ENCODE measurements around the gene DDC. TPM values are rescaled to one million over a fixed set of nuclear protein-coding genes. Genes with fewer than 3 reads are reported as not detected.
A peak's percentile ranks its signal among the peaks of the same experiment; 100 is the strongest.

The DDC gene
- total RNA-seq, 1 experiment from 2014 or later: 87.0 TPM

DNA sequence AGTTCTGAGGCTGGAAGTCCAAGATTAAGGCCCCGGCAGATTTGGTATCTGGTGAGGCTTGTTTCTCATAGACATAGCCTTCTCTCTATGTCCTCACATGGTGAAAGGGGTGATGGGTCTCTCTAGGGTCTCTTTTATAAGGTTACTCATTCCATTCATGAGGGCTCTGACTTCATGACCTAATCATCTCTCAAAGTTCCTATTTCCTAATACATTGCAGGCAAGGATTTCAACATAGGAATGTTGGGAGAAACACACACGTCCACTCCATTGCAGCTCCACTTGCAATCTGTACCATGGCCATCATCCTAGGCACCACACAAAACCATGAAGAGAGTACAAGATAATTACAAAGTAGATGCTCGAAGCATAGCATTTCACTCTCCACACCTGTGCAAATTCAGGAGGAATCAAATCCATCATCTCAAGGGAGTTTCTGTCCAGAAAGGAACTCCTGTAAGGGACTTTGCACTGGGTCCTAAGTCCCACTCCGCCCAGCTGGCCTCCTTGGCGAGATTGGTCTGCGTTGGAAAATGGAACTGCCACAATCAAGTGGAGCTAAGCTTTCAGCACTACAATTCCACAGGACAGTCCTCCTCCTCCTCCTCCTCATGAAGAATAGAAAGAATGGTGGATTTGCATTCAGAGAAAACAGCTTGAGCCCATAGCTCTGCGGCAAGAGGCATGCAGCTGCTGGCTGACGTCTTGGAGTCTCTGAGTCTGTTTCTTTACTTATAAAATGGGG lies 8.8 kb downstream of the DDC start:
- Mint-ChIP-seq H3K4me1 (ENCODE audit: low read depth, unreplicated experiment) (peaks cover 57% of the 10 kb centered on the region), H3K36me3 (ENCODE audit: insufficient read depth, unreplicated experiment) (peaks cover 18% of the 10 kb centered on the region), H3K9me3 (ENCODE audit: unreplicated experiment) (no peaks in the 10 kb centered on the region), H3K27ac (ENCODE audit: unreplicated experiment) (peak overlapping the region; percentile 61), H3K27me3 (ENCODE audit: insufficient read depth, unreplicated experiment) (no peaks in the 10 kb centered on the region), H3K4me3 (ENCODE audit: unreplicated experiment) (no peak overlapping the region)
- ChIA-PET CTCF (interaction anchor here (0.8 kb wide), 1 partner anchor 9 kb away, joined by 4 read pairs; the partner anchor contains the start of gene DDC), POLR2A (interaction anchor here (1.8 kb wide), 1 partner anchor 9 kb away, joined by 9 read pairs; the partner anchor contains the start of gene DDC)
- DNase-seq: peak in 1 of 2 experiments; percentile 56
- Histone ChIP-seq H3K36me3 (ENCODE audit: control insufficient read depth, insufficient read depth, low read length) (peaks cover 1% of the 10 kb centered on the region; the same call in 1 of the 2 replicates), H3K4me3 (ENCODE audit: low read depth, low read length) (no peak overlapping the region), H3K27me3 (replicated peaks; ENCODE audit: control insufficient read depth, insufficient read depth, low read length) (no peaks in the 10 kb centered on the region), H3K9me3 (no peaks in the 10 kb centered on the region), H3K4me1 (peaks cover 82% of the 10 kb centered on the region)
- TF ChIP-seq, protein P1, sequence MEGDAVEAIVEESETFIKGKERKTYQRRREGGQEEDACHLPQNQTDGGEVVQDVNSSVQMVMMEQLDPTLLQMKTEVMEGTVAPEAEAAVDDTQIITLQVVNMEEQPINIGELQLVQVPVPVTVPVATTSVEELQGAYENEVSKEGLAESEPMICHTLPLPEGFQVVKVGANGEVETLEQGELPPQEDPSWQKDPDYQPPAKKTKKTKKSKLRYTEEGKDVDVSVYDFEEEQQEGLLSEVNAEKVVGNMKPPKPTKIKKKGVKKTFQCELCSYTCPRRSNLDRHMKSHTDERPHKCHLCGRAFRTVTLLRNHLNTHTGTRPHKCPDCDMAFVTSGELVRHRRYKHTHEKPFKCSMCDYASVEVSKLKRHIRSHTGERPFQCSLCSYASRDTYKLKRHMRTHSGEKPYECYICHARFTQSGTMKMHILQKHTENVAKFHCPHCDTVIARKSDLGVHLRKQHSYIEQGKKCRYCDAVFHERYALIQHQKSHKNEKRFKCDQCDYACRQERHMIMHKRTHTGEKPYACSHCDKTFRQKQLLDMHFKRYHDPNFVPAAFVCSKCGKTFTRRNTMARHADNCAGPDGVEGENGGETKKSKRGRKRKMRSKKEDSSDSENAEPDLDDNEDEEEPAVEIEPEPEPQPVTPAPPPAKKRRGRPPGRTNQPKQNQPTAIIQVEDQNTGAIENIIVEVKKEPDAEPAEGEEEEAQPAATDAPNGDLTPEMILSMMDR (IDR thresholded peaks at IDR 0.05; ENCODE audit: insufficient read depth in 1 of 2, low read depth in 1 of 2, low read length in 1 of 2, severe bottlenecking in 1 of 2, unreplicated experiment in 1 of 2): no peak
- intact Hi-C loops (cut with micrococcal nuclease; ENCODE audit: unreplicated experiment): loop anchor here (1.0 kb wide), 2 partner anchors 8 to 25 kb away; no protein-coding TSS in a partner anchor
- no TSS peak for BruUV-seq (replicated peaks)

GRCh38 chr7:50555594-50556140 lies 9.5 kb downstream of the DDC start:
- Mint-ChIP-seq H3K27me3 (ENCODE audit: insufficient read depth, unreplicated experiment) (no peaks in the 10 kb centered on the region), H3K4me3 (ENCODE audit: unreplicated experiment) (no peak overlapping the region), H3K36me3 (ENCODE audit: insufficient read depth, unreplicated experiment) (peaks cover 16% of the 10 kb centered on the region), H3K27ac (ENCODE audit: unreplicated experiment) (peak overlapping the region; percentile 61), H3K9me3 (ENCODE audit: unreplicated experiment) (no peaks in the 10 kb centered on the region), H3K4me1 (ENCODE audit: low read depth, unreplicated experiment) (peaks cover 57% of the 10 kb centered on the region)
- intact Hi-C loops (cut with micrococcal nuclease; ENCODE audit: unreplicated experiment): loop anchor here (1.0 kb wide), 2 partner anchors 9 to 24 kb away; no protein-coding TSS in a partner anchor
- TF ChIP-seq, protein P1 (IDR thresholded peaks at IDR 0.05; ENCODE audit: insufficient read depth in 1 of 2, low read depth in 1 of 2, low read length in 1 of 2, severe bottlenecking in 1 of 2, unreplicated experiment in 1 of 2): no peak
- CTCF ChIA-PET: interaction anchor here (0.8 kb wide), 1 partner anchor 10 kb away, joined by 4 read pairs; the partner anchor contains the start of gene DDC
- no TSS peak for BruUV-seq (replicated peaks)
- Histone ChIP-seq H3K27me3 (replicated peaks; ENCODE audit: control insufficient read depth, insufficient read depth, low read length) (no peaks in the 10 kb centered on the region), H3K9me3 (no peaks in the 10 kb centered on the region), H3K4me3 (ENCODE audit: low read depth, low read length) (no peak overlapping the region), H3K36me3 (ENCODE audit: control insufficient read depth, insufficient read depth, low read length) (peaks cover 1% of the 10 kb centered on the region; the same call in 1 of the 2 replicates), H3K4me1 (peaks cover 78% of the 10 kb centered on the region)
- POLR2A ChIA-PET: interaction anchor here (1.8 kb wide), 1 partner anchor 10 kb away, joined by 9 read pairs; the partner anchor contains the start of gene DDC
- DNase-seq: no peak

- H3K9me3 Mint-ChIP-seq (ENCODE audit: unreplicated experiment): no peaks in the 10 kb centered on the region
- POLR2A ChIA-PET: interaction anchor here (1.1 kb wide), 1 partner anchor 11 kb away, joined by 5 read pairs; the partner anchor contains the start of gene DDC
- peaks cover 11% of the 10 kb centered on the region for H3K36me3 Mint-ChIP-seq (ENCODE audit: insufficient read depth, unreplicated experiment)
- TF ChIP-seq, protein P1 (IDR thresholded peaks at IDR 0.05; ENCODE audit: insufficient read depth in 1 of 2, low read depth in 1 of 2, low read length in 1 of 2, severe bottlenecking in 1 of 2, unreplicated experiment in 1 of 2): no peak
- H3K27ac Mint-ChIP-seq (ENCODE audit: unreplicated experiment): peak overlapping the region; percentile 61
- peaks cover 57% of the 10 kb centered on the region for H3K4me1 Mint-ChIP-seq (ENCODE audit: low read depth, unreplicated experiment)
- H3K27me3 Mint-ChIP-seq (ENCODE audit: insufficient read depth, unreplicated experiment): no peaks in the 10 kb centered on the region
- no TSS peak for BruUV-seq (replicated peaks)
- CTCF ChIA-PET: no interaction called here
- no peak for DNase-seq
- Histone ChIP-seq H3K9me3 (no peaks in the 10 kb centered on the region), H3K4me3 (ENCODE audit: low read depth, low read length) (no peak overlapping the region), H3K27me3 (replicated peaks; ENCODE audit: control insufficient read depth, insufficient read depth, low read length) (no peaks in the 10 kb centered on the region), H3K4me1 (peaks cover 78% of the 10 kb centered on the region), H3K36me3 (ENCODE audit: control insufficient read depth, insufficient read depth, low read length) (peaks cover 1% of the 10 kb centered on the region; the same call in 1 of the 2 replicates)
- no peak overlapping the region for H3K4me3 Mint-ChIP-seq (ENCODE audit: unreplicated experiment)
- intact Hi-C loops (cut with micrococcal nuclease; ENCODE audit: unreplicated experiment): no loop called here
Observed at GRCh38 chr7:50554431-50555322, 10.5 kb downstream of the DDC start.

Data from Caco-2 (cell line).